Tibial nerve (tissue), 4 donors: Measurements from ENCODE around the gene SFPQ. TPM values are rescaled to one million over a fixed set of nuclear protein-coding genes. Genes with fewer than 3 reads are reported as not detected.

Source experiments
- DNase-seq, 2 donors: peaks; one replicate each; pipeline ENCODE4 v3.0.0-alpha.2; 2019; ENCODE audit warnings: low spot score in 2 of 2
- H3K27ac ChIP-seq, 4 donors: fragments of 200-600 bp; sonication (generic) in 3 of 4; one replicate each; pipeline ENCODE4 v1.5.1; 2017 to 2019; ENCODE audit warnings: mild to moderate bottlenecking in 1 of 4
- H3K27me3 ChIP-seq, 2 donors: fragments of 200-600 bp; sonication (generic) in 1 of 2; one replicate each; pipeline versions ENCODE4 v1.5.1 to v1.6.0; 2017 to 2019
- H3K36me3 ChIP-seq, 3 donors: fragments of 200-600 bp; sonication (generic); one replicate each; pipeline ENCODE4 v1.5.1; 2018 to 2019
- H3K4me1 ChIP-seq, 4 donors: fragments of 200-600 bp; sonication (generic) in 3 of 4; one replicate each; pipeline ENCODE4 v1.5.1; 2017 to 2019
- H3K4me3 ChIP-seq, 4 donors: fragments of 200-600 bp; sonication (generic) in 3 of 4; one replicate each; pipeline ENCODE4 v1.5.1; 2017 to 2019; ENCODE audit warnings: mild to moderate bottlenecking in 1 of 4, moderate library complexity in 1 of 4
- H3K9me3 ChIP-seq, 4 donors: fragments of 200-600 bp; sonication (generic) in 3 of 4; one replicate each; pipeline ENCODE4 v1.5.1; 2017 to 2019
- EP300 ChIP-seq, 2 donors: sonication (generic); formaldehyde crosslinking; IDR thresholded peaks; one replicate each; pipeline ENCODE4 v1.6.1; 2017; ENCODE audit warnings: antibody characterized with exemption in 2 of 2, mild to moderate bottlenecking in 1 of 2
- POLR2A ChIP-seq, 2 donors: fragments of 450-650 bp; IDR thresholded peaks; one replicate each; pipeline ENCODE4 v1.6.1; 2017; ENCODE audit warnings: antibody characterized with exemption in 2 of 2, mild to moderate bottlenecking in 2 of 2, moderate library complexity in 2 of 2
- WGBS, 2 donors: methylation state at CpG; one replicate each; pipeline ENCODE4 v1.1.5; 2018; 5-methylcytosine and 5-hydroxymethylcytosine counted together
- small RNA-seq: library from RNA; depleted of rRNA; stranded (forward); fragments of <200 nt; gene quantifications from one replicate; pipeline ENCODE3, GENCODE V24; 2016
- total RNA-seq, 4 donors: library from RNA; depleted of rRNA; stranded (reverse); fragments of >200 nt; gene quantifications; one replicate each; pipeline ENCODE4 v1.1.0, GENCODE V29; 2016
- TF ChIP-seq, protein P1 (sequence below), 5 experiments: fragments of 200-600 bp in 3 of 5; fragments of 450-650 bp in 2 of 5; sonication (generic) in 3 of 5; IDR thresholded peaks; one replicate each; pipeline ENCODE4 v1.5.1; 2016 to 2019; ENCODE audit warnings: antibody characterized with exemption in 5 of 5, mild to moderate bottlenecking in 3 of 5, moderate library complexity in 2 of 5

Gene SFPQ
- total RNA-seq, 4 donors from 2014 or later, result 243 to 318 (median 267) TPM

DNA sequence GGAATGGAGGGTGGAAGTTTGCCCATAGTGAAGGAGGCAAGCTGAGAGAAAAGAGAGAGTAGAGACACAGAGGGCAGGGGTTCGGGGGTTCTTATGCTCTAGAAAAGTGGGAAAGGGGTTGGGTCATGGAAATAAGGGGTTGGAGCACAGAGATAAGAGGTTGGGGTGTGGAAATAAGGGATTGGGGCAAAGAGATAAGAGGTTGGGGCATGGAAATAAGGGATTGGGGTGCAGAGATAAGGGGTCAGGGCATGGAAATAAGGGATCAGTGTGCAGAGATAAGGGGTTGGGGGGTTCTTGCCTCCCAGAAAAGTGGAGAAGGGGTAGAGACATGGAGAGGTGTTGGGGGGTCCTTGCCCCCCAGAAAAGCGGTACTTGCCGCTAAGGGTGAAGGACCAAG lies 56.2 kb downstream of the SFPQ start:
- Histone ChIP-seq H3K36me3 (no peaks in the 10 kb centered on the region), H3K4me1 (no peaks in the 10 kb centered on the region), H3K27ac (no peak overlapping the region), H3K4me3 (no peak overlapping the region), H3K9me3 (no peaks in the 10 kb centered on the region), H3K27me3 (no peaks in the 10 kb centered on the region)
- no peak for DNase-seq
- TF ChIP-seq POLR2A (IDR thresholded peaks at IDR 0.05), result no peak
- TF ChIP-seq, protein P1, sequence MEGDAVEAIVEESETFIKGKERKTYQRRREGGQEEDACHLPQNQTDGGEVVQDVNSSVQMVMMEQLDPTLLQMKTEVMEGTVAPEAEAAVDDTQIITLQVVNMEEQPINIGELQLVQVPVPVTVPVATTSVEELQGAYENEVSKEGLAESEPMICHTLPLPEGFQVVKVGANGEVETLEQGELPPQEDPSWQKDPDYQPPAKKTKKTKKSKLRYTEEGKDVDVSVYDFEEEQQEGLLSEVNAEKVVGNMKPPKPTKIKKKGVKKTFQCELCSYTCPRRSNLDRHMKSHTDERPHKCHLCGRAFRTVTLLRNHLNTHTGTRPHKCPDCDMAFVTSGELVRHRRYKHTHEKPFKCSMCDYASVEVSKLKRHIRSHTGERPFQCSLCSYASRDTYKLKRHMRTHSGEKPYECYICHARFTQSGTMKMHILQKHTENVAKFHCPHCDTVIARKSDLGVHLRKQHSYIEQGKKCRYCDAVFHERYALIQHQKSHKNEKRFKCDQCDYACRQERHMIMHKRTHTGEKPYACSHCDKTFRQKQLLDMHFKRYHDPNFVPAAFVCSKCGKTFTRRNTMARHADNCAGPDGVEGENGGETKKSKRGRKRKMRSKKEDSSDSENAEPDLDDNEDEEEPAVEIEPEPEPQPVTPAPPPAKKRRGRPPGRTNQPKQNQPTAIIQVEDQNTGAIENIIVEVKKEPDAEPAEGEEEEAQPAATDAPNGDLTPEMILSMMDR (IDR thresholded peaks at IDR 0.05), result no peak
- no peak for TF ChIP-seq EP300 (IDR thresholded peaks at IDR 0.05)
- 90 to 96% methylated on average over 3 of the region's 3 CpGs for WGBS, 2 donors

Small RNA genes lying within 50 kb of the gene (small RNA-seq; reads per million reads assigned to genes)
- gene RF00019, result not detected

Other genes starting within 250 kb of the SFPQ start
- 10 to 100 TPM; 42.9 to 66.5 (median 62.2) TPM for gene TMEM35B, start 207.8 kb downstream of the SFPQ start, total RNA-seq
- gene ZMYM6, start 161.2 kb downstream of the SFPQ start, total RNA-seq, result 10 to 100 TPM; 14.7 to 21.4 (median 17.4) TPM
- gene ZMYM1, start 113.8 kb downstream of the SFPQ start, total RNA-seq, result 10 to 100 TPM; 10.5 to 17.4 (median 13.4) TPM
- 10 to 100 TPM; 22.2 to 38.7 (median 26.5) TPM for gene ZMYM4, start 75.6 kb upstream of the SFPQ start, total RNA-seq